Keratinocyte (primary cell): ENCODE results near the gene CALCOCO1. TPM values are rescaled to one million over a fixed set of nuclear protein-coding genes. Genes with fewer than 3 reads are reported as not detected.
A peak's percentile ranks its signal among the peaks of the same experiment; 100 is the strongest.

Source experiments
- DNase-seq: peaks from one replicate; pipeline ENCODE4 v3.0.0-alpha.2; 2011; ENCODE audit warnings: low read depth, missing footprints, low spot score
- FAIRE-seq: peaks from 2 replicates; lab custom pipeline; 2011; peaks lifted over from hg19 to GRCh38; lab: Jason Lieb, UNC
- H2AFZ ChIP-seq: 2 replicates; pipeline ENCODE4 v1.6.0; 2012; ENCODE audit warnings: low read length, control low read depth, inconsistent platforms; ENCODE audit not compliant: control insufficient read depth
- H3K27ac ChIP-seq: 2 replicates; pipeline ENCODE4 v1.5.1; 2011; ENCODE audit warnings: low read length; ENCODE audit not compliant: control insufficient read depth, insufficient read depth
- H3K27me3 ChIP-seq: 3 replicates; pipeline ENCODE4 v1.6.0; 2011; ENCODE audit warnings: low read length; ENCODE audit not compliant: control insufficient read depth, insufficient read depth; ENCODE audit errors: extremely low read depth
- H3K36me3 ChIP-seq, 2 experiments: 2 replicates in 1 of 2; 3 replicates in 1 of 2; pipeline ENCODE4 v1.5.1; 2011; ENCODE audit warnings: low read length in 2 of 2, mild to moderate bottlenecking in 1 of 2; ENCODE audit not compliant: control insufficient read depth in 2 of 2, insufficient read depth in 2 of 2; ENCODE audit errors: extremely low read depth in 1 of 2
- H3K4me1 ChIP-seq: 3 replicates; pipeline ENCODE4 v1.5.1; 2011; ENCODE audit warnings: low read length; ENCODE audit not compliant: control insufficient read depth, insufficient read depth; ENCODE audit errors: extremely low read depth
- H3K4me2 ChIP-seq: 3 replicates; pipeline ENCODE4 v1.6.0; 2011; ENCODE audit warnings: low read depth, low read length; ENCODE audit not compliant: control insufficient read depth, insufficient read depth; ENCODE audit errors: extremely low read depth
- H3K4me3 ChIP-seq, 3 experiments: fragments of 200-600 bp in 1 of 3; sonication (generic) in 1 of 3; 2 replicates in 2 of 3; 3 replicates in 1 of 3; pipeline ENCODE4 v1.5.1; 2011 to 2016; ENCODE audit warnings: low read length in 3 of 3, mild to moderate bottlenecking in 3 of 3, control low read depth in 2 of 3, inconsistent platforms in 1 of 3, low read depth in 1 of 3, mixed read lengths in 1 of 3, mixed run types in 1 of 3, moderate library complexity in 1 of 3; ENCODE audit not compliant: control insufficient read depth in 2 of 3, insufficient read depth in 2 of 3; ENCODE audit errors: extremely low read depth in 1 of 3
- H3K79me2 ChIP-seq: 2 replicates; pipeline ENCODE4 v1.6.0; 2012; ENCODE audit warnings: low read length; ENCODE audit not compliant: control insufficient read depth, insufficient read depth
- H3K9ac ChIP-seq: 3 replicates; pipeline ENCODE4 v1.6.0; 2011; ENCODE audit warnings: low read length; ENCODE audit not compliant: control insufficient read depth, insufficient read depth; ENCODE audit errors: extremely low read depth
- H3K9me1 ChIP-seq: 3 replicates; pipeline ENCODE4 v1.6.0; 2011; ENCODE audit warnings: low read length; ENCODE audit not compliant: control insufficient read depth, insufficient read depth; ENCODE audit errors: extremely low read depth
- H3K9me3 ChIP-seq: 2 replicates; pipeline ENCODE4 v1.5.1; 2012; ENCODE audit warnings: low read depth, low read length; ENCODE audit not compliant: control insufficient read depth
- H4K20me1 ChIP-seq: 3 replicates; pipeline ENCODE4 v1.6.0; 2011; ENCODE audit warnings: low read length; ENCODE audit not compliant: control insufficient read depth, insufficient read depth; ENCODE audit errors: extremely low read depth
- EZH2 ChIP-seq: IDR thresholded peaks from one replicate; pipeline ENCODE4 v1.6.1; 2012; ENCODE audit warnings: inconsistent platforms, mild to moderate bottlenecking, low read length, moderate library complexity
- dilution Hi-C: fragments of 300-500 bp; cut with MboI; formaldehyde crosslinking; loops from one replicate; pipeline ENCODE4 v1.7.0; 2020; ENCODE audit warnings: low sequenced_read_pairs; ENCODE audit not compliant: extremely low pct_ligation_motif_present
- polyA plus RNA-seq, 5 experiments: library from polyadenylated mRNA; depleted of rRNA in 3 of 5; stranded (reverse) in 3 of 5; stranded (forward) in 1 of 5; unstranded in 1 of 5; fragments of >200 nt; gene quantifications; 1 replicate in 1 of 5; 2 replicates in 3 of 5; 3 replicates in 1 of 5; pipeline versions ENCODE4 v1.2.1 to v1.2.3, GENCODE V29; 2011 to 2012; ENCODE audit warnings: missing spikeins in 2 of 5, low read depth in 1 of 5, low replicate concordance in 1 of 5
- TF ChIP-seq, protein P1 (sequence below), 3 experiments: IDR thresholded peaks in 1 of 3; conservative IDR thresholded peaks in 1 of 3; optimal IDR thresholded peaks in 1 of 3; 2 replicates in 2 of 3; 3 replicates in 1 of 3; pipeline versions ENCODE3 to v1.5.1; 2011; ENCODE audit warnings: low read length in 3 of 3, mild to moderate bottlenecking in 3 of 3, moderate library complexity in 2 of 3, control low read depth in 1 of 3, inconsistent platforms in 1 of 3; ENCODE audit not compliant: insufficient read depth in 2 of 3; ENCODE audit errors: extremely low read depth in 1 of 3

CALCOCO1 gene
- polyA plus RNA-seq, 1 donor (not counting 4 experiments of a cell fraction or from before 2014, with no cell fraction given), result 67.3 TPM

DNA sequence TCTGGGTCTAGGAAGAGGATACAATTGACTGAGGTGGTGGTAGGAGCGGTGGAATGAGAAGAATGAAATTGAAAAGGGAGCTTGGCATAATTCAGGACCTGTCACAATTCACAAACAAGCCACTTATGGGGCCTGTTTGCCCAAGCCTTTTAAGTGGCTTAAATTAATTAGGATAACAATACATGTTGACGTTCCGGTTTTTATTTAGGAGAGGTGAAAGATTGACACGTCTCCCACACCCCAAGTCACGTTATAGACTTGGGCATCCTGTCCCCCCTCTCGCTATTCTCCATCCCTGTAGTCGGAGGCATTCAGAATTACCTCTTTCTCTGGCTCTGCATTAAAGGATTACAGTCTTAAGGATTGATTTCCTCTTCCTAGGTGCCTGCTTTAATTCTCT, 954 bp upstream of the CALCOCO1 start:
- H3K9ac ChIP-seq, result peak overlapping the region; percentile 70
- dilution Hi-C loops, result no loop called here

DNA sequence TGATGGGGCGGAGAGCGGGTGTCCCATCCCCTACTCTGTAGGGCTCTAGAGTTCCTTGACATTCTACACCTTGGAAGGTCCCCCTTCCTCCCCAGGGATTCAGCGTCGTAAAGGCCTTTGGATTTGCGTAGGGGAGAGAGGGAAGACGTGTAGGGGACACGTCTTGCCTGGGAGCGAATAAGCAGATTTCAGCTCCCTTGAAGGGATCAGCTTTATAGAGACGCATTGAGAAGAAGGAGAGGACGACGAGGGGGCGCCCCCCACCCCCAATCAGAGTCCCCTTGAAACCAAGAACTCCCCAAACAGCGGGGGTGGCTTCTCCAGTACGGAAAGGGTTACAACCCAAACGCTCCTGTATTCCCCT, 324 bp downstream of the CALCOCO1 start:
- peak overlapping the region; percentile 76 for H3K27ac ChIP-seq
- H3K9me1 ChIP-seq, result no peaks in the 10 kb centered on the region
- H4K20me1 ChIP-seq, result no peaks in the 10 kb centered on the region
- H3K4me3 ChIP-seq, result peak overlapping the region; percentile 70 to 96 (median 87)
- peak overlapping the region; percentile 92 for H2AFZ ChIP-seq
- DNase-seq (no peak), FAIRE-seq (no peak)
- H3K4me2 ChIP-seq, result peak overlapping the region; percentile 98
- no peaks in the 10 kb centered on the region for H3K27me3 ChIP-seq
- no peaks in the 10 kb centered on the region for H3K9me3 ChIP-seq
- peaks cover 0 to 17% of the 10 kb centered on the region in 2 experiments for H3K36me3 ChIP-seq
- dilution Hi-C loops, result no loop called here
- H3K9ac ChIP-seq, result peak overlapping the region; percentile 86
- no peaks in the 10 kb centered on the region for H3K79me2 ChIP-seq
- peaks cover 18% of the 10 kb centered on the region for H3K4me1 ChIP-seq
- no peak for TF ChIP-seq EZH2

More for the DNA sequence above, 954 bp upstream of the CALCOCO1 start:
- FAIRE-seq, result no peak
- no peaks in the 10 kb centered on the region for H3K9me1 ChIP-seq
- H3K36me3 ChIP-seq, result peaks cover 0 to 10% of the 10 kb centered on the region in 2 experiments
- no peak overlapping the region for H3K27ac ChIP-seq
- H3K4me1 ChIP-seq, result peaks cover 18% of the 10 kb centered on the region
- H3K9me3 ChIP-seq, result no peaks in the 10 kb centered on the region
- H4K20me1 ChIP-seq, result no peaks in the 10 kb centered on the region
- peak overlapping the region; percentile 98 for H3K4me2 ChIP-seq
- peak overlapping the region; percentile 97 for H2AFZ ChIP-seq
- TF ChIP-seq EZH2, result no peak
- TF ChIP-seq, protein P1, sequence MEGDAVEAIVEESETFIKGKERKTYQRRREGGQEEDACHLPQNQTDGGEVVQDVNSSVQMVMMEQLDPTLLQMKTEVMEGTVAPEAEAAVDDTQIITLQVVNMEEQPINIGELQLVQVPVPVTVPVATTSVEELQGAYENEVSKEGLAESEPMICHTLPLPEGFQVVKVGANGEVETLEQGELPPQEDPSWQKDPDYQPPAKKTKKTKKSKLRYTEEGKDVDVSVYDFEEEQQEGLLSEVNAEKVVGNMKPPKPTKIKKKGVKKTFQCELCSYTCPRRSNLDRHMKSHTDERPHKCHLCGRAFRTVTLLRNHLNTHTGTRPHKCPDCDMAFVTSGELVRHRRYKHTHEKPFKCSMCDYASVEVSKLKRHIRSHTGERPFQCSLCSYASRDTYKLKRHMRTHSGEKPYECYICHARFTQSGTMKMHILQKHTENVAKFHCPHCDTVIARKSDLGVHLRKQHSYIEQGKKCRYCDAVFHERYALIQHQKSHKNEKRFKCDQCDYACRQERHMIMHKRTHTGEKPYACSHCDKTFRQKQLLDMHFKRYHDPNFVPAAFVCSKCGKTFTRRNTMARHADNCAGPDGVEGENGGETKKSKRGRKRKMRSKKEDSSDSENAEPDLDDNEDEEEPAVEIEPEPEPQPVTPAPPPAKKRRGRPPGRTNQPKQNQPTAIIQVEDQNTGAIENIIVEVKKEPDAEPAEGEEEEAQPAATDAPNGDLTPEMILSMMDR (optimal IDR thresholded peaks at IDR 0.05 in 1 of 3, IDR thresholded peaks at IDR 0.05 in 1 of 3, conservative IDR thresholded peaks at IDR 0.05 in 1 of 3; ENCODE audit: extremely low read depth in 1 of 3, insufficient read depth in 2 of 3, low read length in 3 of 3), result no peak
- H3K79me2 ChIP-seq, result no peaks in the 10 kb centered on the region
- no peaks in the 10 kb centered on the region for H3K27me3 ChIP-seq
- H3K4me3 ChIP-seq, result peak overlapping the region in 1 of 3 experiments; percentile 92
- no peak for DNase-seq

DNA sequence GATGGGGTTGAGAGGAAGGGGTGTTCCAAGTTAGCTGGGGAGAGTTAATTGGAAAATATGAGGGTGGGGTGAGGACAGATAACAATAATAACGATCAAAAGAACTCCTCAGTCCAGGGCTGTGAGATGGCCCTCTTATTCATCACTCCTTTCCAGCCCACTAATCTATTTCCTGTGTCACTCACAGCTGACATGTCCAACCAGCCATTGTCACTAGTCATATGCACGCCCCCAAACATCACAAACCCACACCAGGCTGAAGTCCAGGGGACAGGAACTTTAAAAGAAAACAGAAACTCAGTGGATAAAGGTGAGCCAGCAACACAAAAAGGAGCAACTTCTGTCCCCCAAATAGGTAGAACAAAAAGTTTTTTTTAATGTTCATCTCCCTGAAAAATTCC, 911 bp downstream of the CALCOCO1 start:
- peak overlapping the region; percentile 70 to 96 (median 87) for H3K4me3 ChIP-seq
- peaks cover 0 to 19% of the 10 kb centered on the region in 2 experiments for H3K36me3 ChIP-seq
- peak overlapping the region; percentile 86 for H3K9ac ChIP-seq
- peak overlapping the region; percentile 98 for H3K4me2 ChIP-seq
- H3K9me3 ChIP-seq, result no peaks in the 10 kb centered on the region
- TF ChIP-seq, protein P1 (optimal IDR thresholded peaks at IDR 0.05 in 1 of 3, IDR thresholded peaks at IDR 0.05 in 1 of 3, conservative IDR thresholded peaks at IDR 0.05 in 1 of 3; ENCODE audit: extremely low read depth in 1 of 3, insufficient read depth in 2 of 3, low read length in 3 of 3), result no peak
- TF ChIP-seq EZH2, result no peak
- H3K27ac ChIP-seq, result peak overlapping the region; percentile 76
- peaks cover 18% of the 10 kb centered on the region for H3K4me1 ChIP-seq
- H3K79me2 ChIP-seq, result no peaks in the 10 kb centered on the region
- no peaks in the 10 kb centered on the region for H3K9me1 ChIP-seq
- no peaks in the 10 kb centered on the region for H4K20me1 ChIP-seq
- H3K27me3 ChIP-seq, result no peaks in the 10 kb centered on the region
- DNase-seq, result no peak
- dilution Hi-C loops, result no loop called here
- FAIRE-seq, result no peak
- H2AFZ ChIP-seq, result peak overlapping the region; percentile 60
